Glutamatergic neuron (in vitro differentiated cells): ENCODE data around the gene KIF5A. TPM values are rescaled to one million over a fixed set of nuclear protein-coding genes. Genes with fewer than 3 reads are reported as not detected.

Experiments used
- DNase-seq: peaks from one replicate; pipeline ENCODE4 v3.0.0; 2022
- H3K27ac Mint-ChIP-seq: one replicate; pipeline ENCODE4 v1.8.0; 2020; ENCODE audit warnings: mild to moderate bottlenecking, mixed read lengths, inconsistent platforms; ENCODE audit not compliant: unreplicated experiment
- H3K27me3 Mint-ChIP-seq: one replicate; pipeline ENCODE4 v1.8.0; 2020; ENCODE audit warnings: mild to moderate bottlenecking, moderate library complexity, mixed read lengths, inconsistent platforms; ENCODE audit not compliant: unreplicated experiment
- H3K36me3 Mint-ChIP-seq: one replicate; pipeline ENCODE4 v1.8.0; 2020; ENCODE audit warnings: mild to moderate bottlenecking, mixed read lengths, inconsistent platforms; ENCODE audit not compliant: unreplicated experiment
- H3K4me1 Mint-ChIP-seq: one replicate; pipeline ENCODE4 v1.8.0; 2020; ENCODE audit warnings: mild to moderate bottlenecking, low read depth, mixed read lengths, inconsistent platforms; ENCODE audit not compliant: unreplicated experiment
- H3K4me3 Mint-ChIP-seq: one replicate; pipeline ENCODE4 v1.8.0; 2020; ENCODE audit warnings: mild to moderate bottlenecking, mixed read lengths, inconsistent platforms; ENCODE audit not compliant: unreplicated experiment
- H3K9me3 Mint-ChIP-seq: one replicate; pipeline ENCODE4 v1.8.0; 2020; ENCODE audit warnings: mild to moderate bottlenecking, moderate library complexity, mixed read lengths, inconsistent platforms; ENCODE audit not compliant: unreplicated experiment
- total RNA-seq: library from RNA; stranded (reverse); fragmentation: NEBNext Ultra II Directional; extraction: Animal tissue kit (Norgen Biotek cat#: 25700); gene quantifications from one replicate; pipeline ENCODE4 v1.2.1, GENCODE V29; 2021; ENCODE audit not compliant: unreplicated experiment
- TF ChIP-seq, protein P1 (sequence below): fragments of 200-600 bp; sonication (generic); IDR thresholded peaks from one replicate; pipeline ENCODE4 v1.5.0; 2021; ENCODE audit not compliant: partially characterized antibody, unreplicated experiment

The KIF5A gene
- total RNA-seq, 1 donor from 2014 or later: 314 TPM

DNA sequence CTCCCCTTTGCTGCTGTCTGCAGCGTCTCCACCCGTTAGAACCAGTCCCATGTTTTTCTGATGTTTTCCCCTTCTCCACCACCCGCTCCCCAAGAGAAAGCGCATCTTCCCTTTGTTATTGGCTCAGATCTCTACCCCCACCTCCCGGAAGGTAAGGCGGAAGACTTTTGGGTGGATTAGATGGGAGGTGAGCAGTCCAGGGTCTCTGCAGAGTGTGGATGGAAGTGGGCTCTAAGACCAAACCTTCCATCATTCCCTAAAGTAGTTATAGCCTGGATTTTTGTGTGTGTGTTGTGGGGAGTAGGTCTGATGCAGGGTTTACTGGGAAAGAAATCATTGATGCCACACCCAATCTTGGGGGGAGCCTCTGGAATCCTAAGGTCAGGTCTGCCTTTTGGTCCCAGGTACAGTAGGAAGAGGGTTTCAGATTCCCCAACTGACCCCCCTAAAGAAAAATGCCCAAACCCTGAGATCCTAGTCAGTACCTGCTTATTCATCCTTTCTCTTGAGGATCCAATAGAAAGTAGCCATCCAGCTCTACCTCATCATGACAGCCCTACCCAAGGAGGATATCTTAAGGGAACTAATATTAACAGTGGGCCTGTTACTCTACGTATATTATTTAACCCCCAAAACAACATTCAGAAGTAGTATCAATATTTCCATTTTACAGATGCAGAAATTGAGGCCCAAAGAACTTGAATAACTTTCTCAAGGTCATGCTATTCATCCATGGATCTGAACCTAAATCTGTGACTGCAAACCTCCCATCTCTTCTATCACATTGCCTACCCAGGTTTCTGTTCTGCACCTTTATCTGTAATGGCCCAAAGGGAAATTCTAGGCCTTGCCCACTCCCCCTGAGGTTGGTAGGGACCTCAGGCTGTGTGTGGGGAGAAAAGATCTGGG, 1.1 kb downstream of the KIF5A start:
- Mint-ChIP-seq H3K4me3 (peak overlapping the region; percentile 97), H3K27me3 (peaks cover 29% of the 10 kb centered on the region), H3K9me3 (peaks cover 21% of the 10 kb centered on the region), H3K36me3 (peaks cover 1% of the 10 kb centered on the region), H3K27ac (peak overlapping the region; percentile 90), H3K4me1 (peaks cover 38% of the 10 kb centered on the region)
- TF ChIP-seq, protein P1, sequence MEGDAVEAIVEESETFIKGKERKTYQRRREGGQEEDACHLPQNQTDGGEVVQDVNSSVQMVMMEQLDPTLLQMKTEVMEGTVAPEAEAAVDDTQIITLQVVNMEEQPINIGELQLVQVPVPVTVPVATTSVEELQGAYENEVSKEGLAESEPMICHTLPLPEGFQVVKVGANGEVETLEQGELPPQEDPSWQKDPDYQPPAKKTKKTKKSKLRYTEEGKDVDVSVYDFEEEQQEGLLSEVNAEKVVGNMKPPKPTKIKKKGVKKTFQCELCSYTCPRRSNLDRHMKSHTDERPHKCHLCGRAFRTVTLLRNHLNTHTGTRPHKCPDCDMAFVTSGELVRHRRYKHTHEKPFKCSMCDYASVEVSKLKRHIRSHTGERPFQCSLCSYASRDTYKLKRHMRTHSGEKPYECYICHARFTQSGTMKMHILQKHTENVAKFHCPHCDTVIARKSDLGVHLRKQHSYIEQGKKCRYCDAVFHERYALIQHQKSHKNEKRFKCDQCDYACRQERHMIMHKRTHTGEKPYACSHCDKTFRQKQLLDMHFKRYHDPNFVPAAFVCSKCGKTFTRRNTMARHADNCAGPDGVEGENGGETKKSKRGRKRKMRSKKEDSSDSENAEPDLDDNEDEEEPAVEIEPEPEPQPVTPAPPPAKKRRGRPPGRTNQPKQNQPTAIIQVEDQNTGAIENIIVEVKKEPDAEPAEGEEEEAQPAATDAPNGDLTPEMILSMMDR: no peak
- no peak for DNase-seq

DNA sequence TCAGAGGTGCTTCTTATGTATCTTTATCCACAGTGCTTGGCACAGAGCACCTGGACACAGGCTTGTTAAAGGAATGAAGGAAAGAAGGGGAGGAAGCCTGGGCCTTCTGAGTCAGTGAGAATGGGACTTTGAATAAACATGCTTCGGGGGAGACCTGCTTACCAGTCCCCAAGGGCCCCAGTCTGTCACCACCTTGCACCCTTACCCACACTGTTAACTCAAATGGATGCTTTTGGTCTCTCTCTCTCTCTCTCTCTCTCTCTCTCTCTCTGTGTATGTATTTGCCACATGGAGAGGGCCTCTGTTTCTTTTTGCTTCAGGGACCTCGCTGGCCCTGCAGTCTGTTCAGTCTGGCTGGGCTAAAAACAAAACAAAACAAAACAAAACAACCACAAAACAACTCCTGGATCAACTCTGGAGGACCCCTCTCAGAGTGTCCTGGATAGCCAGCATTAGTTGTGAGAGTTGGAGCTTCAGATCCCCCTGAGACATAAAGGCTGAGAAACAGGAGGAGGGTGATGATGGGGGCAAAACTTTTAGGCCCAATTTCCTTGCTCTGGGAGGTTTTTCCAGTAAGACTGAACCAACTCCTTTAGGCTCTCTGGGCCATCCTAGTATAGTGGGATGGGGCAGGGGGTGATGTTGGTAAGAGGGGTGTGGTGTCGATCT, 1.9 kb downstream of the KIF5A start:
- Mint-ChIP-seq H3K27ac (peak overlapping the region; percentile 90), H3K9me3 (peaks cover 16% of the 10 kb centered on the region), H3K4me1 (peaks cover 40% of the 10 kb centered on the region), H3K4me3 (peak overlapping the region; percentile 97), H3K36me3 (no peaks in the 10 kb centered on the region), H3K27me3 (peaks cover 24% of the 10 kb centered on the region)
- DNase-seq: no peak
- TF ChIP-seq, protein P1: no peak

DNA sequence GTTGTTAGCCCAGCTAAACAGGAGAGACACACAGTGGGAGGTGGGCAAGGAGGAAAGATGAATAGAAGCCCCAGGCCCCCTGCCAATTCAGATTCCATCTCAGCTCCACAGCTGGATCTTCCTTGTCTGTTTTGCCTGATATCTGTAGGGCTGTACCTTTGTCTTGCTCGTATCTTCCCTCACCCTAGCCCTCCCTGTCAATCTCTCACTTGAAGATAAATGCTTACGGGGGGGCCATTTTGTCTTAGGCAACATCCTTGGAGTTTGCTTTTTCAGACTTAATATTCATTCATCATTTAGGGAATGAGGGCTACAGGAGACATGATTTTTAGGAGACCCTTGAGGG, 2.4 kb downstream of the KIF5A start:
- Mint-ChIP-seq H3K4me3 (peak overlapping the region; percentile 97), H3K4me1 (peaks cover 41% of the 10 kb centered on the region), H3K27me3 (peaks cover 24% of the 10 kb centered on the region), H3K27ac (peak overlapping the region; percentile 74), H3K36me3 (no peaks in the 10 kb centered on the region), H3K9me3 (peaks cover 15% of the 10 kb centered on the region)
- no peak for DNase-seq
- TF ChIP-seq, protein P1: no peak

DNA sequence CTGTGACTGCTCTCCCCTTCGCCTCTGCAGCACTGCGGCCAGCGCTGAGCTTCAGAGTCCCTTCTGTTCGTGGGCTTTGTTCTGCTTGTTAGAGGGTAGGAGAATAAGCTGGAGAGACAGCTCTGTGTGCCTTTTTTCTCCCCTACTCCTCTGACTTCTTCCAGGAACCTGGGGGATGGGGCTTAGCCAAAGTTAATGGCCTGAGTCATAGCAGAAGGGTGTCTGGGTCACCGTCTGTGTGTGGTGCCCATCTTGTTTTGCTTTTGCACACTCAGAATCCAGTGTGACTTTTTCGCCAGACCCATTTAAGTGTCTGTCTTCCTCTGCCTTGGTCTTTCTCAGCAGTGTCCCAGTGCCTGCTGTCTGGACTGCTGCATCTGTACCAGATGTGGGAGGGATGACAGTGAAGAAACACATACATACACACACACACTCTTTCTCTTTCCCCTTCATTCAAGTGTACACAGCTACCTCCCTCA, 3.0 kb downstream of the KIF5A start:
- DNase-seq: no peak
- H3K36me3 Mint-ChIP-seq: no peaks in the 10 kb centered on the region
- H3K4me3 Mint-ChIP-seq: peak overlapping the region; percentile 97
- TF ChIP-seq, protein P1: no peak
- peaks cover 12% of the 10 kb centered on the region for H3K9me3 Mint-ChIP-seq
- H3K27me3 Mint-ChIP-seq: peaks cover 24% of the 10 kb centered on the region
- H3K27ac Mint-ChIP-seq: peak overlapping the region; percentile 74
- H3K4me1 Mint-ChIP-seq: peaks cover 38% of the 10 kb centered on the region
